CD14-positive monocyte (primary cell): ENCODE data around the gene CELF5. TPM values are rescaled to one million over a fixed set of nuclear protein-coding genes. Genes with fewer than 3 reads are reported as not detected.
A peak's percentile ranks its signal among the peaks of the same experiment; 100 is the strongest.

ENCODE experiments used
- DNase-seq, 3 donors: peaks; one replicate each; pipeline ENCODE4 v3.0.0-alpha.2; 2011 to 2022
- H2AFZ ChIP-seq: 2 replicates; pipeline ENCODE4 v1.6.0; 2012; ENCODE audit warnings: mild to moderate bottlenecking, low read depth, low read length, inconsistent platforms; ENCODE audit not compliant: insufficient read depth, poor library complexity, severe bottlenecking
- H3K27ac ChIP-seq, 2 donors: 1 replicate in 1 of 2; 2 replicates in 1 of 2; pipeline ENCODE4 v1.5.1; 2012 to 2013; ENCODE audit warnings: low read length in 2 of 2, control low read depth in 1 of 2, inconsistent platforms in 1 of 2, low read depth in 1 of 2, mild to moderate bottlenecking in 1 of 2
- H3K27me3 ChIP-seq, 2 donors: one replicate each; pipeline versions ENCODE4 v1.6.0 to v1.6.1; 2011 to 2013; ENCODE audit warnings: low read length in 2 of 2; ENCODE audit not compliant: control insufficient read depth in 2 of 2, insufficient read depth in 2 of 2
- H3K36me3 ChIP-seq, 2 donors: replicated peaks in 1 of 2; 1 replicate in 1 of 2; 2 replicates in 1 of 2; pipeline versions ENCODE4 v1.5.1 to v1.6.1; 2012 to 2013; ENCODE audit warnings: low read length in 2 of 2, control low read depth in 1 of 2, inconsistent platforms in 1 of 2, mild to moderate bottlenecking in 1 of 2; ENCODE audit not compliant: insufficient read depth in 2 of 2, control insufficient read depth in 1 of 2
- H3K4me1 ChIP-seq, 2 donors: 1 replicate in 1 of 2; 2 replicates in 1 of 2; pipeline versions ENCODE4 v1.5.1 to v1.6.1; 2012 to 2013; ENCODE audit warnings: low read length in 2 of 2, control low read depth in 1 of 2, inconsistent platforms in 1 of 2, mild to moderate bottlenecking in 1 of 2, moderate library complexity in 1 of 2; ENCODE audit not compliant: insufficient read depth in 2 of 2, control insufficient read depth in 1 of 2
- H3K4me2 ChIP-seq: replicated peaks from 2 replicates; pipeline ENCODE3; 2012; ENCODE audit warnings: low read length, moderate library complexity, mild to moderate bottlenecking; ENCODE audit not compliant: poor library complexity, severe bottlenecking; ENCODE audit errors: extremely low read depth
- H3K4me3 ChIP-seq, 3 experiments: fragments of 200-600 bp in 1 of 3; sonication (generic) in 1 of 3; replicated peaks in 1 of 3; 1 replicate in 2 of 3; 2 replicates in 1 of 3; pipeline ENCODE4 v1.5.1; 2011 to 2013; ENCODE audit warnings: low read length in 3 of 3, mild to moderate bottlenecking in 3 of 3, control low read depth in 2 of 3, low read depth in 2 of 3, inconsistent platforms in 1 of 3, moderate library complexity in 1 of 3
- H3K79me2 ChIP-seq: 2 replicates; pipeline ENCODE4 v1.6.0; 2012; ENCODE audit warnings: mild to moderate bottlenecking, control low read depth, inconsistent platforms, low read length, moderate library complexity; ENCODE audit not compliant: insufficient read depth
- H3K9ac ChIP-seq: 2 replicates; pipeline ENCODE4 v1.6.0; 2017; ENCODE audit warnings: low read length, mild to moderate bottlenecking; ENCODE audit not compliant: insufficient read depth, poor library complexity, severe bottlenecking
- H3K9me3 ChIP-seq, 2 donors: replicated peaks in 1 of 2; 1 replicate in 1 of 2; 2 replicates in 1 of 2; pipeline versions ENCODE4 v1.5.1 to v1.6.1; 2012 to 2013; ENCODE audit warnings: low read length in 2 of 2, control low read depth in 1 of 2; ENCODE audit not compliant: control insufficient read depth in 1 of 2, insufficient read depth in 1 of 2
- H4K20me1 ChIP-seq: 2 replicates; pipeline ENCODE4 v1.6.0; 2012; ENCODE audit warnings: mild to moderate bottlenecking, low read length, control low read depth, moderate library complexity; ENCODE audit not compliant: insufficient read depth
- H3K27ac Mint-ChIP-seq, 7 donors: one replicate each; pipeline ENCODE4 v1.8.0; 2020; ENCODE audit warnings: mild to moderate bottlenecking in 7 of 7, mixed read lengths in 7 of 7, moderate library complexity in 6 of 7, inconsistent platforms in 2 of 7
- H3K27me3 Mint-ChIP-seq, 3 donors: one replicate each; pipeline ENCODE4 v1.8.0; 2021 to 2022; ENCODE audit warnings: low read depth in 3 of 3, mild to moderate bottlenecking in 3 of 3, mixed read lengths in 3 of 3, moderate library complexity in 3 of 3, inconsistent platforms in 1 of 3
- H3K36me3 Mint-ChIP-seq, 2 donors: one replicate each; pipeline ENCODE4 v1.8.0; 2020; ENCODE audit warnings: mixed read lengths in 2 of 2, inconsistent platforms in 1 of 2, mild to moderate bottlenecking in 1 of 2
- H3K4me1 Mint-ChIP-seq: one replicate; pipeline ENCODE4 v1.8.0; 2020; ENCODE audit warnings: mild to moderate bottlenecking, mixed read lengths
- H3K4me3 Mint-ChIP-seq, 2 donors: one replicate each; pipeline ENCODE4 v1.8.0; 2020; ENCODE audit warnings: mild to moderate bottlenecking in 2 of 2, mixed read lengths in 2 of 2, moderate library complexity in 1 of 2
- H3K9me3 Mint-ChIP-seq, 7 donors: one replicate each; pipeline ENCODE4 v1.8.0; 2020 to 2022; ENCODE audit warnings: mixed read lengths in 7 of 7, mild to moderate bottlenecking in 6 of 7, moderate library complexity in 6 of 7, inconsistent platforms in 2 of 7
- CTCF ChIP-seq: fragments of 200-600 bp; IDR thresholded peaks from one replicate; pipeline ENCODE4 v1.8.0; 2022; ENCODE audit warnings: antibody characterized with exemption, mild to moderate bottlenecking
- WGBS: methylation state at CpG from one replicate; pipeline ENCODE4 v1.1.5; 2013; ENCODE audit warnings: missing lambda C conversion rate; ENCODE audit not compliant: insufficient coverage; 5-methylcytosine and 5-hydroxymethylcytosine counted together
- intact Hi-C, 2 donors: fragments of 100-400 bp; cut with micrococcal nuclease; formaldehyde crosslinking; loops; one replicate each; pipeline versions ENCODE4 v1.15.0 to v1.15.1; 2023
- polyA plus RNA-seq, 3 donors: library from polyadenylated mRNA; depleted of rRNA in 1 of 3; unstranded in 2 of 3; stranded (reverse) in 1 of 3; fragments of 300-500 nt in 2 of 3; fragments of >200 nt in 1 of 3; fragmentation: Illumina TruSeq in 2 of 3; gene quantifications; 1 replicate in 2 of 3; 2 replicates in 1 of 3; pipeline ENCODE4 v1.2.3, GENCODE V29; 2012 to 2021

The CELF5 gene
- polyA plus RNA-seq, 3 donors = not detected

- peaks cover 0 to 2% (median 2%) of the 10 kb centered on the region in 3 donors for H3K27me3 Mint-ChIP-seq
- H3K4me3 Mint-ChIP-seq = peak overlapping the region in 1 of 2 donors; percentile 39
- intact Hi-C loops = loop anchor here in 1 of 2 donors (5.0 to 10.0 kb wide), 2 partner anchors 37 to 359 kb away; no protein-coding TSS in a partner anchor
- DNase-seq = no peak
- Histone ChIP-seq H3K36me3 (peaks cover 0 to 10% of the 10 kb centered on the region in 2 donors), H3K4me1 (peaks cover 75 to 87% of the 10 kb centered on the region in 2 donors), H3K27ac (peak overlapping the region; percentile 39 to 48), H2AFZ (no peak overlapping the region), H4K20me1 (peaks cover 63% of the 10 kb centered on the region), H3K4me3 (no peak overlapping the region), H3K79me2 (peaks cover 89% of the 10 kb centered on the region), H3K4me2 (peak overlapping the region; percentile 5), H3K27me3 (no peaks in the 10 kb centered on the region), H3K9ac (no peak overlapping the region), H3K9me3 (no peaks in the 10 kb centered on the region)
- 86% methylated on average over 10 of the region's 13 CpGs for WGBS
- H3K27ac Mint-ChIP-seq = peak overlapping the region; percentile 63 to 97 (median 79)
- peaks cover 0 to 3% (median 0%) of the 10 kb centered on the region in 7 donors for H3K9me3 Mint-ChIP-seq
- H3K36me3 Mint-ChIP-seq = peaks cover 11 to 16% of the 10 kb centered on the region in 2 donors
- peaks cover 65% of the 10 kb centered on the region for H3K4me1 Mint-ChIP-seq
- TF ChIP-seq CTCF = no peak
Observed at GRCh38 chr19:3183721-3184641, 40.5 kb upstream of the CELF5 start.

GRCh38 chr19:3184847-3185460 is 39.5 kb upstream of the CELF5 start:
- intact Hi-C loops = loop anchor here (1.0 to 10.0 kb wide), 3 partner anchors 38 to 360 kb away; no protein-coding TSS in a partner anchor

More at GRCh38 chr19:3184847-3185460, 39.5 kb upstream of the CELF5 start:
- peaks cover 89% of the 10 kb centered on the region for H3K79me2 ChIP-seq
- H2AFZ ChIP-seq = peak overlapping the region; percentile 61
- no peak overlapping the region for H3K9ac ChIP-seq
- DNase-seq = peak in 1 of 3 donors; percentile 31
- peak overlapping the region; percentile 54 to 73 for H3K27ac ChIP-seq
- peaks cover 11 to 19% of the 10 kb centered on the region in 2 donors for H3K36me3 Mint-ChIP-seq
- no peak for TF ChIP-seq CTCF
- peaks cover 71% of the 10 kb centered on the region for H3K4me1 Mint-ChIP-seq
- peaks cover 0 to 2% (median 2%) of the 10 kb centered on the region in 3 donors for H3K27me3 Mint-ChIP-seq
- H4K20me1 ChIP-seq = peaks cover 62% of the 10 kb centered on the region
- peaks cover 0 to 10% of the 10 kb centered on the region in 2 donors for H3K36me3 ChIP-seq
- peak overlapping the region; percentile 95 to 98 for H3K4me3 Mint-ChIP-seq
- peaks cover 75 to 87% of the 10 kb centered on the region in 2 donors for H3K4me1 ChIP-seq
- H3K4me3 ChIP-seq = peak overlapping the region; percentile 53 to 79 (median 78)
- 21% methylated on average over 11 of the region's 14 CpGs for WGBS
- peaks cover 0 to 3% (median 0%) of the 10 kb centered on the region in 7 donors for H3K9me3 Mint-ChIP-seq
- H3K4me2 ChIP-seq = peak overlapping the region; percentile 99
- H3K9me3 ChIP-seq = no peaks in the 10 kb centered on the region
- peak overlapping the region; percentile 94 to 100 (median 99) for H3K27ac Mint-ChIP-seq
- no peaks in the 10 kb centered on the region for H3K27me3 ChIP-seq
